Anterior cingulate cortex (tissue), 58 donors: Measurements from ENCODE around the gene ATG14.

Source experiments
- DNase-seq, 58 donors: peaks; one replicate each; lab custom pipeline; 2025; lab: John Stamatoyannopoulos, UW

Gene ATG14

GRCh38 chr14:55327179-55327578 is 84.5 kb downstream of the ATG14 start:
- no peak for DNase-seq

GRCh38 chr14:55324812-55325211 is 86.8 kb downstream of the ATG14 start:
- no peak for DNase-seq

GRCh38 chr14:55323910-55324309 is 87.7 kb downstream of the ATG14 start:
- DNase-seq, result no peak

- no peak for DNase-seq
Measured at GRCh38 chr14:55318694-55319093, 92.9 kb downstream of the ATG14 start.

- DNase-seq, result no peak
Measured at GRCh38 chr14:55317542-55318306, 93.9 kb downstream of the ATG14 start.

GRCh38 chr14:55316564-55316963 is 95.1 kb downstream of the ATG14 start:
- no peak for DNase-seq
